CD8-positive, alpha-beta memory T cell (primary cell): ENCODE results near the gene SURF6. TPM values are rescaled to one million over a fixed set of nuclear protein-coding genes. Genes with fewer than 3 reads are reported as not detected.
A peak's percentile ranks its signal among the peaks of the same experiment; 100 is the strongest.

ENCODE experiments used
- CTCF ChIA-PET: fragments of 350-600 bp; sonication (Branson Sonifier 250); formaldehyde crosslinking; loops from one replicate; lab custom pipeline; 2021; ENCODE audit warnings: antibody characterized with exemption; lab: Charles Lee
- POLR2A ChIA-PET: fragments of 350-600 bp; sonication (Branson Sonifier 250); formaldehyde crosslinking; loops from one replicate; lab custom pipeline; 2021; ENCODE audit warnings: antibody characterized with exemption; lab: Charles Lee
- DNase-seq, 5 donors: peaks; one replicate each; pipeline versions ENCODE4 v3.0.0 to v3.0.0-alpha.2; 2020 to 2022; ENCODE audit warnings: mixed read lengths in 1 of 5
- H3K27ac ChIP-seq: one replicate; pipeline ENCODE4 v1.7.0; 2013; ENCODE audit warnings: low read depth, mild to moderate bottlenecking, low read length, moderate library complexity
- H3K27me3 ChIP-seq: 2 replicates; pipeline ENCODE4 v1.7.0; 2013; ENCODE audit warnings: low read length, mild to moderate bottlenecking; ENCODE audit not compliant: insufficient read depth, poor library complexity, severe bottlenecking
- H3K36me3 ChIP-seq: 2 replicates; pipeline ENCODE4 v1.7.0; 2013; ENCODE audit warnings: mild to moderate bottlenecking, low read length, moderate library complexity; ENCODE audit not compliant: insufficient read depth
- H3K4me1 ChIP-seq: 2 replicates; pipeline ENCODE4 v1.7.0; 2013; ENCODE audit warnings: mild to moderate bottlenecking, low read length, moderate library complexity; ENCODE audit not compliant: insufficient read depth
- H3K4me3 ChIP-seq: 2 replicates; pipeline ENCODE4 v1.7.0; 2013; ENCODE audit warnings: mild to moderate bottlenecking, low read length
- H3K9me3 ChIP-seq: 2 replicates; pipeline ENCODE4 v1.7.0; 2013; ENCODE audit warnings: mild to moderate bottlenecking, low read length
- H3K27ac Mint-ChIP-seq, 8 donors: one replicate each; pipeline ENCODE4 v1.8.0; 2020 to 2021; ENCODE audit warnings: mixed read lengths in 8 of 8, mild to moderate bottlenecking in 6 of 8, inconsistent platforms in 3 of 8, moderate library complexity in 3 of 8
- H3K27me3 Mint-ChIP-seq, 2 donors: one replicate each; pipeline ENCODE4 v1.8.0; 2020 to 2021; ENCODE audit warnings: mixed read lengths in 2 of 2, mild to moderate bottlenecking in 1 of 2, moderate library complexity in 1 of 2
- H3K36me3 Mint-ChIP-seq, 3 donors: one replicate each; pipeline ENCODE4 v1.8.0; 2020 to 2021; ENCODE audit warnings: mixed read lengths in 3 of 3, inconsistent platforms in 1 of 3, mild to moderate bottlenecking in 1 of 3
- H3K4me1 Mint-ChIP-seq, 3 donors: one replicate each; pipeline ENCODE4 v1.8.0; 2020 to 2021; ENCODE audit warnings: mixed read lengths in 3 of 3, inconsistent platforms in 1 of 3, mild to moderate bottlenecking in 1 of 3
- H3K4me3 Mint-ChIP-seq, 7 donors: one replicate each; pipeline ENCODE4 v1.8.0; 2020 to 2021; ENCODE audit warnings: mixed read lengths in 7 of 7, mild to moderate bottlenecking in 6 of 7, moderate library complexity in 4 of 7, inconsistent platforms in 2 of 7
- H3K9me3 Mint-ChIP-seq, 5 donors: one replicate each; pipeline ENCODE4 v1.8.0; 2020 to 2022; ENCODE audit warnings: mixed read lengths in 5 of 5, mild to moderate bottlenecking in 3 of 5, moderate library complexity in 2 of 5, inconsistent platforms in 1 of 5
- polyA plus RNA-seq: library from polyadenylated mRNA; unstranded; fragments of 300-500 nt; fragmentation: Illumina TruSeq; gene quantifications from one replicate; pipeline ENCODE4 v1.2.3, GENCODE V29; 2021
- total RNA-seq, 2 experiments: library from RNA; stranded (reverse); gene quantifications; one replicate each; pipeline ENCODE4 v1.2.3, GENCODE V29; 2021

The SURF6 gene
- total RNA-seq = 10 to 100 TPM; 30.9 to 32.0 TPM
- polyA plus RNA-seq = 15.1 TPM

DNA sequence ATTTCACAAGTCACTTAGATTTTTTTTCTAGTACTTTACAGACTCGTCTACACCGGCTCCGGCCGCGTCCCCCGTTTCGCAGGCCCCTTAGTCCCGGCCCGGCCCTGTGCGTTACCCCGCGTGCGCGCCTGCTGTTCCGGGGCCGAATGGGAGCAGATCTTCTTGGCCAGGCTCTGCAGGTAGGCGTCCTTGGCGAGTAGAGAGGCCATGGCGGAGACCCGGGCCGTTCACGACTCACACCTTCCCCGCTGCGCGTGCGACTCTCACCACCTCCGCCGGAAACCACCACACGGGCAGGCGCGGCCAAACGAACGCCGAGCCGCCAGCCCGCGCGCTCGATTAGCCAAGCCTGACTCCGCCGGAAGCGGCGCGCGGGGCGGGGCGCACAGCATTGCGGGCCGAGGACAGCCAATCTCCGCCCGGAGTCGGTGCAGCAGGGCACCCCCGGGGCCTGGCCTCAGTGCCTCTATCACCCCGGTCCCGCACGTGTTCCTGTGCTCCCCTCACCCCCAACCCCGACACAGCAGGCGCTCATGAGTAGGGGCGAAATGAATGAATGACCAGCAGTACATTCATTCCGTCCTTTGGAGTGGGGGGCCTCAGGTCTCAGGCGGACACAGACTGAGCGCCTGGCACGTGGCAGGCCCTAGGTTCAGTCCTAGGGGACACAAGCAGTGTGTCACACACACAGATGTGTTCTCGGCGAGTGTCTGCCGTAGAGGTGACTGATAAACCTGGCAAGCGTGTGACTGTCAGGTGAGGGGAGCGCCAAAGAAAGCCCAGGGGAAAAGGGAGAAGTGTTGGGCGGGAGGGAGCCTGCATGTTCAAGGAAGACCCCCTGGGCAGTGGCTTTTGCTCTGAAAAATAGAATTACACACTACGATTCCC lies at the start of gene SURF6:
SURF6 (minus strand) TSS at position 265 of the 888 bp plus-strand sequence; CDS start at position 209, 56 bp downstream.
- H3K36me3 Mint-ChIP-seq = peaks cover 0 to 65% (median 8%) of the 10 kb centered on the region in 3 donors
- H3K27ac ChIP-seq = peak within 1 kb of the TSS; percentile 72
- peak; percentile 89 to 94 (median 93) for DNase-seq
- H3K4me1 ChIP-seq = peaks cover 41% of the 10 kb centered on the region
- ChIA-PET CTCF (interaction anchor here (1.2 to 2.0 kb wide), 3 partner anchors 35 to 42 kb away, joined by 3 to 7 read pairs (median 5); no protein-coding TSS in a partner anchor), POLR2A (interaction anchor here (0.6 to 2.1 kb wide), 3 partner anchors 20 to 38 kb away, joined by 3 to 14 read pairs (median 8); partner anchors contain the start of genes SURF1 and SURF2)
- H3K27me3 ChIP-seq = no peaks in the 10 kb centered on the region
- peak within 1 kb of the TSS; percentile 92 to 96 (median 94) for H3K27ac Mint-ChIP-seq
- H3K4me3 Mint-ChIP-seq = peak within 1 kb of the TSS; percentile 95 to 98 (median 96)
- peaks cover 26% of the 10 kb centered on the region for H3K36me3 ChIP-seq
- peaks cover 36 to 53% (median 49%) of the 10 kb centered on the region in 3 donors for H3K4me1 Mint-ChIP-seq
- H3K9me3 ChIP-seq = no peaks in the 10 kb centered on the region
- no peaks in the 10 kb centered on the region for H3K27me3 Mint-ChIP-seq
- H3K9me3 Mint-ChIP-seq = no peaks in the 10 kb centered on the region
- peak within 1 kb of the TSS; percentile 92 for H3K4me3 ChIP-seq

DNA sequence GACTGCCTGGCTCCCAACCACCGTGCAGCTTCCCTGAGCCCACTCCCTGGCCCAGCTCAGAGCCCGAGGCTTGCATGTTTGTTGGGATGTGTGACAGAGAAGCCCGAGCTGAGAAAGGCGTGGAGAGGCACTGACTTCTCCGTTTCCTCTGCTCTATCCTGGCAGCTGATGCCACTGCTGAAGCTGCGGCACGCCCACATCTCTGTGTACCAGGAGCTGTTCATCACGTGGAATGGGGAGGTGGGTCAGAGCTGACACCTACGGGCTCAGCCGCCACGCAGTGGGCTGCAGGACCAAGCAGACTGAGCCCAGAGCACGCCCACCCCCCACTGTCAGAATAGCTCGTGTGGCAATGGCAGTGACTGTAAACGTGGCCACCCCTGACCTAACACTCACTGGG lies 49.5 kb upstream of the SURF6 start:
- Histone ChIP-seq H3K4me3 (no peak overlapping the region), H3K9me3 (no peaks in the 10 kb centered on the region), H3K27me3 (peaks cover 3% of the 10 kb centered on the region), H3K27ac (no peak overlapping the region), H3K36me3 (no peaks in the 10 kb centered on the region), H3K4me1 (no peaks in the 10 kb centered on the region)
- ChIA-PET POLR2A (no interaction called here), CTCF (no interaction called here)
- Mint-ChIP-seq H3K27me3 (peaks cover 8% of the 10 kb centered on the region in 2 donors), H3K4me3 (no peak overlapping the region), H3K27ac (no peak overlapping the region), H3K4me1 (no peaks in the 10 kb centered on the region), H3K36me3 (no peaks in the 10 kb centered on the region), H3K9me3 (no peaks in the 10 kb centered on the region)
- no peak for DNase-seq

DNA sequence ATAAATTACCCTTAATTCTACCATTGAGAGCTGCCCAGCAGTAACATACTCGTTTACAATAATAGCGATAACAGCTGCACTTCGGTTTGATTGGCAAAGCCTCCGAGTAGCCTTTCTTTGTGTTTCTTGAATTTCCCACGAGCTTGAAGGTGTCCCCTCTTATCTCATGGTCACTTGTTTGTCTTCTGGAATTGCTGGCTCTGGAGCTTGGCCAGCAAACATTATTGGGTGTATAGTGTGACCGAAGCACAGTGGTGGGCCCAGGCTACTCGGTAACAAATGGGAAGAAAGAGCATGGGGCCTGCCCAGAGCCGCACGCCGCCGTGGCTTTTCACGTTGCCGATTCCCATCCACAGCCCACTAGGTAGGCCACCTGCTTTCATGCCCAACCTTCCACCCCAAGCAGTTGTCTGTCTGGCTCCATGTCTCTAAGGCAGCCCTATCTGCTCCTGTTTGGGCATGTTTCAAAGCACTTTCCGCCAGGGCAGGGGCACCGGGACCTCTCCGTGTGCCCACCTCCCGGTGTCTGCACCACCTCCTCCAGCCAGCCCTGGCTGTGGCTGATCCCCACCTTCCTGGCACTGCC lies 48.8 kb upstream of the SURF6 start:
- Histone ChIP-seq H3K4me3 (no peak overlapping the region), H3K9me3 (no peaks in the 10 kb centered on the region), H3K4me1 (no peaks in the 10 kb centered on the region), H3K27me3 (no peaks in the 10 kb centered on the region), H3K36me3 (no peaks in the 10 kb centered on the region), H3K27ac (no peak overlapping the region)
- Mint-ChIP-seq H3K4me1 (no peaks in the 10 kb centered on the region), H3K9me3 (no peaks in the 10 kb centered on the region), H3K27ac (no peak overlapping the region), H3K36me3 (no peaks in the 10 kb centered on the region), H3K4me3 (no peak overlapping the region), H3K27me3 (peaks cover 2 to 7% of the 10 kb centered on the region in 2 donors)
- POLR2A ChIA-PET = no interaction called here
- CTCF ChIA-PET = no interaction called here
- DNase-seq = no peak

DNA sequence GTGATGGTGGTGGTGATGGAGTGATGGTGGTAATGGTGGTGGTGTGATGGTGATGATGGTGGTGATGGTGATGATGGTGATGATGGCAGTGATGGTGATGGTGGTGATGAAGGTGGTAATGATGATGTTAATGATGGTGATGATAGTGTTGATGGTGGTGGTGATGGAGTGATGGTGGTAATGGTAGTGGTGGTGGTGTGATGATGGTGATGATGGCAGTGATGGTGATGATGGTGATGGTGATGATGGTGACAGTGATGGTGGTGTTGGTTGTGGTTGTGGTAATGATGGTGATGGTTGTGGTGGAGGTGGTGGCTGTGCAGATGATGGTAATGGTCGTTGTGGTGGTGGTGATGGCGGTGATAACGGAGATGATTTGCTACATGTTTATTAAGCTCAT lies 47.5 kb upstream of the SURF6 start:
- Mint-ChIP-seq H3K27me3 (peaks cover 0 to 4% of the 10 kb centered on the region in 2 donors), H3K4me1 (no peaks in the 10 kb centered on the region), H3K27ac (no peak overlapping the region), H3K36me3 (no peaks in the 10 kb centered on the region), H3K9me3 (no peaks in the 10 kb centered on the region), H3K4me3 (no peak overlapping the region)
- Histone ChIP-seq H3K4me3 (no peak overlapping the region), H3K27me3 (no peaks in the 10 kb centered on the region), H3K4me1 (no peaks in the 10 kb centered on the region), H3K36me3 (no peaks in the 10 kb centered on the region), H3K9me3 (no peaks in the 10 kb centered on the region), H3K27ac (no peak overlapping the region)
- DNase-seq = no peak
- ChIA-PET POLR2A (no interaction called here), CTCF (no interaction called here)

DNA sequence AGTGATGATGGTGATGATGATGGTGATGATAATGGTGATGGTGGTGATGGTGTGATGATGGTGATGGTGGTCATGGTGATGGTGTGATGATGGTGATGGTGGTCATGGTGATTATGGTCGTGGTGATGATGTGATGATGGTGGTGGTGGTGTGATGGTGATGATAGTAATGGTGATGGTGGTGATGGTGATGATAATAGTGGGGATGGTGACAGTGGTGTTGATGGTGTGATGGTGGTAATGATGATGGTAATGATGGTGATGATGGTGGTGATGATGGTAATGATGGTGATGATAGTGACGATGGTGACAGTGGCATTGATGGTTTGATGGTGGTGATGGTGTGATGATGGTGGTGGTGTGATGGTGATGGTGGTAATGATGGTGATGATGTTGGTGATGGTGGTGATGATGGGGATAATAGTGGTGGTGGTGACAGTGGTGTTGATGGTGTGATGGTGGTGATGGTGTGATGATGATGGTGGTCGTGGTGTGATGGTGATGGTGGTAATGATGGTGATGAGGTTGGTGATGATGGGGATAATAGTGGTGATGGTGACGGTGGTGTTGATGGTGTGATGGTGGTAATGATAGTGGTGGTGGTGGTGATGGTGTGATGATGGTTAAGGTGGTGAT lies 46.6 kb upstream of the SURF6 start:
- Histone ChIP-seq H3K4me3 (no peak overlapping the region), H3K9me3 (no peaks in the 10 kb centered on the region), H3K36me3 (no peaks in the 10 kb centered on the region), H3K4me1 (no peaks in the 10 kb centered on the region), H3K27ac (no peak overlapping the region), H3K27me3 (no peaks in the 10 kb centered on the region)
- Mint-ChIP-seq H3K27me3 (no peaks in the 10 kb centered on the region), H3K9me3 (no peaks in the 10 kb centered on the region), H3K4me3 (no peak overlapping the region), H3K27ac (no peak overlapping the region), H3K4me1 (no peaks in the 10 kb centered on the region), H3K36me3 (no peaks in the 10 kb centered on the region)
- ChIA-PET POLR2A (no interaction called here), CTCF (no interaction called here)
- DNase-seq = no peak

DNA sequence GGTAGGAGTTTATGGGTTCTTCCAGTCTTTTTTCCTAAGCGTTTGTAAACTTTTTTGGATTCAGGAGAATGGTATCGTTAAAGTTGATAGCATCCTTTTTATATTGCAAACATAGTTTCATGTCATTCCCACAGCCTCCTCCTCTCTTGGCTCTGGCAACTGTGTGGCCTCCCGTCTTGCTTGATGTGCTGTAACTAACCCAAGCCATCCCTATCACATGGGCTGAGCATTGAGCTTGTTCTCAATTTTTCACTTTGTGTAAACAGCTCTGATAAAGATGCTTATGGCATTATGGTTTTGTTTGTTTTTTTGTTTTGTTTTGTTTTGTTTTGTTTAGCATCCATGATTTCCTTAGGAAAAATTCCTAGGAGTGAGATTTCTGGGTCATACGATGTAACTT lies 44.7 kb upstream of the SURF6 start:
- H3K27ac ChIP-seq = no peak overlapping the region
- H3K27me3 ChIP-seq = no peaks in the 10 kb centered on the region
- no peak overlapping the region for H3K4me3 ChIP-seq
- ChIA-PET POLR2A (no interaction called here), CTCF (interaction anchor here (1.2 kb wide), 1 partner anchor 30 kb away, joined by 4 read pairs; no protein-coding TSS in a partner anchor)
- DNase-seq = no peak
- no peak overlapping the region for H3K4me3 Mint-ChIP-seq
- no peaks in the 10 kb centered on the region for H3K9me3 ChIP-seq
- H3K27me3 Mint-ChIP-seq = no peaks in the 10 kb centered on the region
- H3K27ac Mint-ChIP-seq = no peak overlapping the region
- H3K4me1 Mint-ChIP-seq = peaks cover 0 to 3% (median 0%) of the 10 kb centered on the region in 3 donors
- H3K36me3 Mint-ChIP-seq = no peaks in the 10 kb centered on the region
- no peaks in the 10 kb centered on the region for H3K9me3 Mint-ChIP-seq
- no peaks in the 10 kb centered on the region for H3K36me3 ChIP-seq
- no peaks in the 10 kb centered on the region for H3K4me1 ChIP-seq

DNA sequence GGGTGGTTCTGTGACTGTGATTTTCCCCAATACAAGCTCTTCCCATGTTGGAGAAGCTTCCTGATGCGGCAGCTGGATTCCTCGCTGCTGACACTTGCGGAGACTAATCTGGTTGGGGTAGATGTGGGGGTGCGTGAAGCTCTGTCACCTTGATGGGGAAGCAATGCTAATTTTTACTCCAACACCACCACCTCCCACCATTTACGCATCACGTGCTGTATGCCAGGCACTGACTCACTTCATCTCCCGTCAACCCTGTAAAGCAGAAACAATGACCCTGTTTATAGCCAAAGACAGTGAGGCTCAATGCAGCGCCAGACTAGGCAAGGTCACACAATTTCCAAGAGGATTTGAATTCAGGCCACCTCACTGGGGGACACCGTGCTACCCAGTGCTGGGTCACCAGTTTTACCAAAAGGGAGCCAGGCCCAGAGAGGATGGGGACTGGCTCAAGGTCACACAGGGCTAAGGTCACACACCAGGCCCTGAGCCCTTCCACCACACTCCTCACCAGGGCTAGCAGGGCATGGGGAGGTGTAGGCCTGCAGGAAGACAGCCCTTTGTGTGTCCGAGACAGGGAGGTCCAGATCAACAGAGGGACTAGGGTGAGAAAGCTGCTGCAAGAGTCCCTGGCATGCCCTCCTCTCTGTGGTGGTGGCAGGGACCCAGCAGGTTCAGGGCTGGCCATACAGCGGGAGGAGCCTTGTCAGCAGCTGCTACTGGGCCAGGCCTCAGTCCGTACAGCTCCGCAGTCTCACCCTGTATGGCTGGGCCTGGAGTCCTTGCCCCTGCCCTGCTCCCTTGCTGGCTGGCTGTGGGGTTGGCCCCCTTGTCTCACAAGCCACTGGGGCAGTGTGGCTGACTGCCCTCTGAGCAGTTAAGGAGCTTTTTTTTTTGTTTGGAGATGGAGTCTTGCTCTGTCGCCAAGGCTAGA lies 43.4 kb upstream of the SURF6 start:
- Histone ChIP-seq H3K4me1 (peaks cover 7% of the 10 kb centered on the region), H3K27me3 (no peaks in the 10 kb centered on the region), H3K27ac (no peak overlapping the region), H3K4me3 (no peak overlapping the region), H3K9me3 (no peaks in the 10 kb centered on the region), H3K36me3 (no peaks in the 10 kb centered on the region)
- Mint-ChIP-seq H3K4me3 (peak overlapping the region in 1 of 7 donors; percentile 63), H3K27ac (peak overlapping the region in 1 of 8 donors; percentile 31), H3K9me3 (no peaks in the 10 kb centered on the region), H3K27me3 (no peaks in the 10 kb centered on the region), H3K4me1 (peaks cover 7 to 10% (median 7%) of the 10 kb centered on the region in 3 donors), H3K36me3 (peaks cover 0 to 8% (median 2%) of the 10 kb centered on the region in 3 donors)
- POLR2A ChIA-PET = interaction anchor here (0.7 kb wide), 1 partner anchor 79 kb away, joined by 3 read pairs; no protein-coding TSS in a partner anchor
- CTCF ChIA-PET = no interaction called here
- no peak for DNase-seq
